Left lung (tissue), 10 donors: ENCODE results near the gene BAHCC1. TPM values are rescaled to one million over a fixed set of nuclear protein-coding genes. Genes with fewer than 3 reads are reported as not detected.

ENCODE experiments used
- ATAC-seq: fragments of 200-7000 bp; cut with Tn5 transposase; one replicate; pipeline ENCODE4 v1.9.1; 2020; ENCODE audit warnings: moderate library complexity
- DNase-seq, 4 donors: peaks; one replicate each; pipeline ENCODE4 v3.0.0-alpha.2; 2013 to 2020
- H3K27ac ChIP-seq, 2 donors: fragments of 200-600 bp; sonication (generic) in 1 of 2; one replicate each; pipeline versions ENCODE4 v1.5.0 to v1.8.0; 2020 to 2021
- H3K27me3 ChIP-seq, 2 donors: fragments of 200-600 bp; sonication (generic) in 1 of 2; one replicate each; pipeline versions ENCODE4 v1.5.0 to v1.8.0; 2020 to 2021
- H3K36me3 ChIP-seq, 2 donors: fragments of 200-600 bp; sonication (generic) in 1 of 2; one replicate each; pipeline versions ENCODE4 v1.5.0 to v1.8.0; 2020 to 2021
- H3K4me1 ChIP-seq, 2 donors: fragments of 200-600 bp; one replicate each; pipeline ENCODE4 v1.8.0; 2021
- H3K4me3 ChIP-seq, 2 donors: fragments of 200-600 bp; sonication (generic) in 1 of 2; one replicate each; pipeline versions ENCODE4 v1.5.0 to v1.8.0; 2020 to 2021; ENCODE audit warnings: mild to moderate bottlenecking in 1 of 2
- H3K9me3 ChIP-seq, 2 donors: fragments of 200-600 bp; sonication (generic) in 1 of 2; one replicate each; pipeline versions ENCODE4 v1.5.0 to v1.8.0; 2020 to 2021
- intact Hi-C, 2 donors: fragments of 100-400 bp; cut with DNase I; formaldehyde crosslinking; loops; one replicate each; pipeline versions ENCODE4 v1.11.2 to v1.14.2; 2022
- polyA plus RNA-seq, 6 donors: library from polyadenylated mRNA; unstranded; fragments of 120-200 nt; gene quantifications; one replicate each; pipeline ENCODE4 v1.2.1, GENCODE V29; 2013; ENCODE audit not compliant: insufficient read length in 6 of 6
- total RNA-seq, 2 donors: library from RNA; stranded (reverse); fragmentation: NEBNext Ultra II Directional; extraction: Animal tissue kit (Norgen Biotek cat#: 25700); gene quantifications; one replicate each; pipeline ENCODE4 v1.2.1, GENCODE V29; 2021
- TF ChIP-seq, protein P1 (sequence below), 2 donors: fragments of 200-600 bp; sonication (generic) in 1 of 2; IDR thresholded peaks; one replicate each; pipeline versions ENCODE4 v1.5.0 to v1.8.0; 2021; ENCODE audit warnings: antibody characterized with exemption in 2 of 2
- donor health status: DM: no; HTN: yes; CAD: no.
- donor health status: DM: no; HTN: no; CAD: no.

Gene BAHCC1
- total and polyA plus RNA-seq, 8 donors, result 13.6 to 28.5 (median 21.4) TPM

DNA sequence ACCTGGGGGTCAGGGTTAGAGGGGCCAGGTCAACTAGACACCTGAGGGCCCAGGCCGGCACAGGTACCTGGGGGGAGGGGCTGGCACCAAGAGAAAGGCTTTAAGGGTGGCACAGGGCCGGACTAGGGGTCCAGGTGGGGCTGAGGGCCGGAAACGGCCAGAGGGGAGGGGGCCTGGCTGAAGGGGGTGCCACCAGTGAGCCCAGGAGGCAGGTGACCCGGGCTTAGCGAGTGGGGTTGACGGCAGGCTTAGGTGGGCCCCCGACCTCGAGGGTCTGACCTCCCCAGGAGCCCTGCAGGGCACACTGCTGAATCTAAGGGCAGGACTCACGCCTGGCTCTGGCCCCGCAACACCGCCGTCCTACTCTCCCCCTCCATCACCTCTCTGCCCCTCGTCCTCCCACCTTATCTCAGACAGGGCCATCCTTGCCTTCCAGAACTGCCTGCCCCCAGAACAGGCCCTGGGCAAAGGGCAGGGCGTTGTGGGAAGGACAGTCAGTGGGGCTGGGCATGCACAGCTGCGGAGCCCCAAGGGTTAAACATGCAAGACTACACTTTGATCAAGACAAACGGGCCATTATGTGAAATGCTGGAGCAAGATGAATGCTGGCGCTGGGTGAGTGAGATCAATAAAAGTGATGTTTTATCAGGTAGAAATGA, 73.0 kb downstream of the BAHCC1 start:
- H3K4me3 ChIP-seq, result no peak overlapping the region
- DNase-seq (no peak), ATAC-seq (no peak)
- peaks cover 0 to 8% of the 10 kb centered on the region in 2 donors for H3K36me3 ChIP-seq
- intact Hi-C loops, result no loop called here
- no peaks in the 10 kb centered on the region for H3K4me1 ChIP-seq
- TF ChIP-seq, protein P1, sequence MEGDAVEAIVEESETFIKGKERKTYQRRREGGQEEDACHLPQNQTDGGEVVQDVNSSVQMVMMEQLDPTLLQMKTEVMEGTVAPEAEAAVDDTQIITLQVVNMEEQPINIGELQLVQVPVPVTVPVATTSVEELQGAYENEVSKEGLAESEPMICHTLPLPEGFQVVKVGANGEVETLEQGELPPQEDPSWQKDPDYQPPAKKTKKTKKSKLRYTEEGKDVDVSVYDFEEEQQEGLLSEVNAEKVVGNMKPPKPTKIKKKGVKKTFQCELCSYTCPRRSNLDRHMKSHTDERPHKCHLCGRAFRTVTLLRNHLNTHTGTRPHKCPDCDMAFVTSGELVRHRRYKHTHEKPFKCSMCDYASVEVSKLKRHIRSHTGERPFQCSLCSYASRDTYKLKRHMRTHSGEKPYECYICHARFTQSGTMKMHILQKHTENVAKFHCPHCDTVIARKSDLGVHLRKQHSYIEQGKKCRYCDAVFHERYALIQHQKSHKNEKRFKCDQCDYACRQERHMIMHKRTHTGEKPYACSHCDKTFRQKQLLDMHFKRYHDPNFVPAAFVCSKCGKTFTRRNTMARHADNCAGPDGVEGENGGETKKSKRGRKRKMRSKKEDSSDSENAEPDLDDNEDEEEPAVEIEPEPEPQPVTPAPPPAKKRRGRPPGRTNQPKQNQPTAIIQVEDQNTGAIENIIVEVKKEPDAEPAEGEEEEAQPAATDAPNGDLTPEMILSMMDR (IDR thresholded peaks at IDR 0.05), result no peak
- no peaks in the 10 kb centered on the region for H3K9me3 ChIP-seq
- no peak overlapping the region for H3K27ac ChIP-seq
- no peaks in the 10 kb centered on the region for H3K27me3 ChIP-seq

DNA sequence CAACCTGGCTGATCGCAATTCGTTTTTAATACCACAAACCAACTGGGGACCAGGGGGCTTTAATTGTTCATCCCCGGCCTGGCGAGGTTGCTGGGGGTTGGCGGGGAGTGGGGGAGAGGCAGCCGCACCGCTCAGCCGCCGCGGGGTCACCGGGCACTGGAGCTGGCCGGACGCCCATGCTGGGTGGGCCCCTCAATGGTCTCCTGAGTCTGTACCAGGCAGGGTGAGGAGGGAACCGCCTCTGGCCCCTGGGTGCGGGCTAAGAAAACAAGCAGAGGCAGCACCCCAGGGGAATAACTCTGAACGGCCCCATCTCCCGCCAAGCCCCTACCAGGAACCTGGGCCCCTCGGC, 73.5 kb downstream of the BAHCC1 start:
- intact Hi-C loops, result no loop called here
- no peaks in the 10 kb centered on the region for H3K9me3 ChIP-seq
- TF ChIP-seq, protein P1 (IDR thresholded peaks at IDR 0.05), result no peak
- H3K27me3 ChIP-seq, result no peaks in the 10 kb centered on the region
- H3K36me3 ChIP-seq, result peaks cover 0 to 3% of the 10 kb centered on the region in 2 donors
- H3K27ac ChIP-seq, result no peak overlapping the region
- no peak overlapping the region for H3K4me3 ChIP-seq
- no peak for DNase-seq
- H3K4me1 ChIP-seq, result no peaks in the 10 kb centered on the region
- no peak for ATAC-seq

DNA sequence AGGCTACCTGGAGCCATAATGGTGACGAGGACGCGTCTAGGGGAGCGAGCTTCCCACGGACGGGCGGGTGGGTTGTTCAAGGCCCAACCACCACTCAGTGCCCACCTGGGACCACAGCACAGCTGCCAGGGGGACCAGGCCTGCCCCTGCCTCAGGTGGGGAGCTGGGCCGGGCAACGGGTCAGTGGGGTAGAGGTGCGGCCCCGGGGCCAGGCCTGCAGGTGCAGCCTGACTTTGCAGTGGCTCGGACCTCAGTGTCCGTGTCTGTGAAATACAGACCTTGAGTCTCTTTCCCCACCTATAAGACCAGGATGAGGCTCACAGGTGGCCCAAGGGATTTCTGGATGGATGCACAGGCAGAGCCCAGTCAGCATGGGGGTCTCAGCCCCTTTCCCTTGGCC, 74.0 kb downstream of the BAHCC1 start:
- no peak overlapping the region for H3K4me3 ChIP-seq
- TF ChIP-seq, protein P1 (IDR thresholded peaks at IDR 0.05), result no peak
- H3K36me3 ChIP-seq, result no peaks in the 10 kb centered on the region
- no peaks in the 10 kb centered on the region for H3K27me3 ChIP-seq
- no peaks in the 10 kb centered on the region for H3K4me1 ChIP-seq
- intact Hi-C loops, result no loop called here
- DNase-seq, result no peak
- H3K9me3 ChIP-seq, result no peaks in the 10 kb centered on the region
- ATAC-seq, result no peak
- no peak overlapping the region for H3K27ac ChIP-seq

DNA sequence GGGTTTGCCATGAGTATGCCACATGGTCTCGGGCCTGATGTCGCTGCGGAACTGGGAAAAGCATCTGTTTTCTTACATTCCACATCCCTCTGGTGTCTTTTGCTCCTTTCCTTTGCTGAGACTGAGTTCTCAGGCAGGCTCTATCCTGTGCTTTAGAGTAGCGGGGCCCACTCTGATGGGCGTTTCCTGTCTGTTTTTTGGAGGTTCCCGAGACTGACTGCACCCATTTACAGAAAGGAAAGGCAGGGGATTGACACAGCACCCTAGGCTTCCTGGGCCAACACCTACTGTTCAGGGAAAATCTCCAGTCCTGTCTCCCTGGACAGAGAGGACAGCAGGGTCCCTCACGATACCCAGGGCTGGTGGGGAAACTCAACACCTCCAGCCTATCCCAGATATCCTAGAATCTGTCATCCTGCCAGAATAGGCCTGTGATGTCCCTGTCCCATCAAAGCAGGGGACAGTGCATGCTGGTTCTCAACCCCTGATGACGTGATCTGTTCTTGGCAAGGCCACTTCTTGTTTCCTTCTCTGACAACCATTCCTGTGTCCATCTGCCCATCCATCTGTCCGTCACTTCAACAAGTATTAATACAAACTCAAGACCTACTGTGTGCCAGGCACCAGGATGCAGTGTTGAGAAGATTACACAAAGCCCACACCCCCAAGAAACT, 75.2 kb downstream of the BAHCC1 start:
- TF ChIP-seq, protein P1 (IDR thresholded peaks at IDR 0.05), result no peak
- ATAC-seq (no peak), DNase-seq (no peak)
- H3K36me3 ChIP-seq, result no peaks in the 10 kb centered on the region
- no peaks in the 10 kb centered on the region for H3K4me1 ChIP-seq
- H3K27ac ChIP-seq, result no peak overlapping the region
- H3K9me3 ChIP-seq, result no peaks in the 10 kb centered on the region
- no peaks in the 10 kb centered on the region for H3K27me3 ChIP-seq
- no peak overlapping the region for H3K4me3 ChIP-seq
- intact Hi-C loops, result no loop called here

DNA sequence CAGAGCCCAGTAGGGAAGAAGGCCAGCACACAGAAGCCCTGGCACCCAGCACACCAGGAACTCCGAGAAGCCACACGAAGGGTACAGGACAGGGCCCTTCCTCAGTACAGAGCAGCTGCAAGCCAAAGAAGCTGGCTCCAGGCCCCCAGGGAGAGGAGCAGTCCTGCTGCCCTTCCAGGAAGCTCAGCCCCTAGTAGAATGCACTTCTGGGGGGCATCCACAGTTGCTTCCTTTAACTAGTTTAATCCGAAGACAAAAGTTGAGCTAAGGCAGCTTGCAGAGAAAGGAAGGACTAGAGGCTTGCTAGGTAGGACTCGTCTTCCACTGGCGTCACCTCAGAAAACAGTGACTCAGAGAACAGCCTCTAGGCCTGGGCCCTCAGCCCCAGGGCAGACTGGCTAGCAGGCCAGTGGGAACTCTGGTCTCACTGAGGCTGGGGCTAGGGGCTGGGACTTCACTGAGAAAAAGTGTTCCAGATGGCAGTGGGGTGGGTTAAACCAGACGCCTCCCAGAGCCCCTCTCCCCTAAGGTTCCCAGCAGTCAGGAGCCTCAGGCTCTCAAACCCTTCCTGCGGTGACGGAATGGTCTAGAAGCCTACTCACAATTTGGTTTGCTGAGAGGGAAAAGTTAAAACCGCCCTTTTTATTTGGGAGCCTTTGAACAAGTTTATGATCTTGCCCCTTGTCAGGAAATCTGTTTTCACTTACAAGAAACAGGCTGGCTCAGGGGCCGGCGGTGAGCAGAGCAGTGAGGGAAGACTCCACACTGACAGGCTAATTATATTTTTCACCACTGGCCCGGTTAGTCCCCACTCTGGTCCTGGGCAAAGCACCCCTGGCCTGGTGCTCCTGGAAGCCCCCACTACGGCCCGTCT, 75.9 kb downstream of the BAHCC1 start:
- ATAC-seq (no peak), DNase-seq (no peak)
- Histone ChIP-seq H3K36me3 (no peaks in the 10 kb centered on the region), H3K4me1 (no peaks in the 10 kb centered on the region), H3K27ac (no peak overlapping the region), H3K27me3 (no peaks in the 10 kb centered on the region), H3K9me3 (no peaks in the 10 kb centered on the region), H3K4me3 (no peak overlapping the region)
- TF ChIP-seq, protein P1 (IDR thresholded peaks at IDR 0.05), result no peak
- intact Hi-C loops, result no loop called here
